GM19240 (cell line): ENCODE results near the gene DPP9.
"Not testable (repeated sequence)": the region's sequence is repeated elsewhere in the genome, so short reads cannot be mapped to it uniquely, and the experiment has no call there.

Source experiments
- DNase-seq: peaks from one replicate; pipeline ENCODE4 v3.0.0; 2011; ENCODE audit warnings: low spot score; ENCODE audit not compliant: insufficient read length

The DPP9 gene

GRCh38 chr19:4740092-4740491 is 16.4 kb upstream of the DPP9 start:
- no peak for DNase-seq

DNA sequence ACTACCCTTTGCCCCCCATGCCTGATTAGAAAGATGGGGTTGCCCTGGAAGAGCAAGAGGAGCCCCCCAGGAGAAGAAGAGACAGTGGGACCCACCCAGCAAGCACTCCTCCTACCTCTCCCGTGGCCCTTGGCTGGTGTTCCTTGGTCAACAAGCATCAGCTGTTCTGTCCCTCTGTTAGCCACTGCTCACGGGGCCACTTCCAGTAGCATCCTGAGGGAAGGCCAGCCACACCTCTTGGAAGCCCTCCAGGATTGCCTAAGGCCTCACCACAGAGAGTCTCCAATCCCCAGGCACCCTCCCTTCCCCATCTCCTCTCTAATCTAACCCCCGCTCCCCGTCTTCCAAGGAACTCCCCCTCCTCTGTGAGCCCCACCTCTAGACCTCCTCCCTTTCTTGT is 15.1 kb upstream of the DPP9 start:
- DNase-seq: no peak

DNA sequence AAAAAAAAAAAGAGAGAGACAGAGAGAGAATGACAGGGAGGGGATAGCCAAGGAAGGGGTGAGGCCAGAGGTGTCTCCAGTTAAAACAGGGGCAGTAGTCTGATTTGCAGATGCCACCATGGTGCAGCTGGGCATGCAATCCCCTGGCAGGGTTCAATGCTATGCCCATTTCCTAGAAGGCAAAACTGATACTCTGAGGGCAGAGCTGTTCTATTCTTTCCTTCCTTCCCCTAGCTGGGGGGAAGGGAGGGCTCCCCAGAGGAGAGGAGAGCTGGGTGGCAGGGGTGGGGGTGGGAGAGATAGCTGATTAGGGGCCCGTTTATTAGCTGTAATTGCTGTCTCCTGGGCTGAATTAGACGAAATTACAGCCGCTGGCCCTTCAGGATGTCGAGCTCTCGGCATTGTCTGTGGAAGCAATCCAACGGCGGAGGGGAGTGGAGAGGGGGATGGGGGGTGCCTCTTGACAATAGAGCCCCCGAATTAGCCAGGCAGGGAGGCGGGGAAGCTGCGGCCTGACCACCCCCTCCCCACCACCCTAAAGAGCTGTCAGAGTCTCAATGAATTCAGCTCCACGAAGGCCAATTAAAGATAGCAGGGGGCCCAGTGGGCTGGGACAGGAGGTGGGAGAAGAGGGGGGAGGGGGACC is 14.4 kb upstream of the DPP9 start:
- no peak for DNase-seq

- DNase-seq: no peak
These were observed 10.2 kb upstream of the DPP9 start for GRCh38 chr19:4733755-4734345.

- DNase-seq: peak; percentile 39
These were observed 9.1 kb upstream of the DPP9 start for GRCh38 chr19:4732680-4733114.

DNA sequence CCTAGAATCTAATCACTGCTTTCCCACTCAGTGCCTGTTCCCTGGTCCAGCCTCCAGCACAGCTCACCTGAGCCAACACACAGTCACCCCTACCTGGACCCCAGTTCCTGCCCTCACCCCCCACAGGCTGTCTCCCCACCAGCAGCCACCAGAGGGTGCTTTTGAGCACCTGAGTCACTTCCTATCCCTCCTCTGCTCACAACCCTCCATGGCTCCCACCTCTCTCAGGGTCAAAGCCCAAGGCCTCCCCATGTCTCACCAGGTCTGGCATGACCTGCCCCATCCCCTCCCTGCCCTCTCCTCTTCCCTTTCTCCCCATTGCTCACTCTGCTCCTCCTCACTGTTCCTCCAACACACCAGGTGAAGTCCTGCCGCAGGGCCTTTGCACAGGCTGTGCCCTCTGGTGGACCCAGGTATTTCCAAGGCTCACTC is 7.1 kb upstream of the DPP9 start:
- DNase-seq: no peak

- no peak for DNase-seq
These were observed 5.2 kb upstream of the DPP9 start for GRCh38 chr19:4728871-4729270.

DNA sequence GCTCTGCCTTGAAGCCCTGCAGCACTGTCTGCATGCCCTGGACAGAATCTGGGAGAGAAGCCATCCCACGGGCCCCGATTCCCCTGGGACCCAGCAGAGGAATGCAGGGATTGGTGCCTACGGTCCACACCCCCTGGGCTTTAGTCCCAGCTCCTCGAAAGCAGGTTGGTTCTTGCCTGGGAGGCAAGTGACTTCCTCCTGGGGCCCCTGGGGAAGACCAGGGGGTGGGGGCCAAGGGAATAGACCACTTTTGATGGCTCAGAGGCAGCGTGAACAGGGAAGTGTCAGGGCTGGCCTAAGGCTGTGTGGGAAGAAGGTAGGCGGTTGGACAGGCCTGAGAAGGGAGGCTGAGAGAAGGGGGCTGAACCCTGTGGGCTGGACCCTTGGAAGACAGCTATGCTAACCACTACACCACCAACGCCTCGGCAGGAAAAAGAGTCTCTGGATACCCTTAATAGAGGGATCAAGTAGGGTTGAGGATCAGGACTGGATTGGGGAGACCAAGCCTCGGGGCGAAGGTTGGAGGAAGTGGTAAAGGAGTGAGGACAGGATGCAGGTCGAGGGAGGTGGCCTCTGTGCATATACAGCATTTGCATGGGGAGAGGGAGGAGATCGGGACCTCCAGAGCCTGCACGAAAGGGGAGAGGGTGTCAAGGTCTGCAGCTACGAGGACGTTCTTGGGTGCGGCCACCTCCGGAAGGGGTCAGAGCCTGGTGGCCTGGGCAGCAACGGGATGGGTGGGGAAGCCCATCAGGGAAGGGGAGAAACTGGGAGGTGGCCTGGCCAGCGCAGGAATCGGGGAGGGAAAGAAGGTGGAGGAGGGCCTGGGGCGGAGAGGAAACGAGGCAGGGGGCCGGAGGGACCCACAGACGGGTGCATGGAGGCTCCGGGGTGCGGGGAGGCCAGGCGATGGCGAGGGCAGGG is 709 bp downstream of the DPP9 start:
- DNase-seq: peak; percentile 56

GRCh38 chr19:4721196-4721595 is 2.4 kb downstream of the DPP9 start:
- no peak for DNase-seq

- DNase-seq: no peak
These were observed 3.5 kb downstream of the DPP9 start for GRCh38 chr19:4720037-4720700.

DNA sequence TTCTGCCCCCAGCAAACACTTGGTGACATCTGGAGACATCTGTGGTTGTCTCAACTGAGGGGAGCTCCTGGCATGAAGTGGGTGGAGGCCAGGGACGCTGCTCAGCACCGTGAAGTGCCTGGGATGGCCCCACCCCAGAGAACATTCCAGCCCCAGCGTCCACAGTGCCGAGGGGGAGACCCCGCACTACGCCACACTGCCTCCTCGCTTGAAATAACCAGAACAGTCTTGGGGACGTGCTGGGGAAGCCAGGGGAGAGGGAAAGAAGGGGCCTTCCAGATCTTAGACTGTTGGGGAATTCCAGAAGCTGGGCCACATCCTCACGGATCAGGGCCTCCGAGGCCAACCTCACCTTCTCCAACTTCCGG is 4.2 kb downstream of the DPP9 start:
- DNase-seq: no peak

DNA sequence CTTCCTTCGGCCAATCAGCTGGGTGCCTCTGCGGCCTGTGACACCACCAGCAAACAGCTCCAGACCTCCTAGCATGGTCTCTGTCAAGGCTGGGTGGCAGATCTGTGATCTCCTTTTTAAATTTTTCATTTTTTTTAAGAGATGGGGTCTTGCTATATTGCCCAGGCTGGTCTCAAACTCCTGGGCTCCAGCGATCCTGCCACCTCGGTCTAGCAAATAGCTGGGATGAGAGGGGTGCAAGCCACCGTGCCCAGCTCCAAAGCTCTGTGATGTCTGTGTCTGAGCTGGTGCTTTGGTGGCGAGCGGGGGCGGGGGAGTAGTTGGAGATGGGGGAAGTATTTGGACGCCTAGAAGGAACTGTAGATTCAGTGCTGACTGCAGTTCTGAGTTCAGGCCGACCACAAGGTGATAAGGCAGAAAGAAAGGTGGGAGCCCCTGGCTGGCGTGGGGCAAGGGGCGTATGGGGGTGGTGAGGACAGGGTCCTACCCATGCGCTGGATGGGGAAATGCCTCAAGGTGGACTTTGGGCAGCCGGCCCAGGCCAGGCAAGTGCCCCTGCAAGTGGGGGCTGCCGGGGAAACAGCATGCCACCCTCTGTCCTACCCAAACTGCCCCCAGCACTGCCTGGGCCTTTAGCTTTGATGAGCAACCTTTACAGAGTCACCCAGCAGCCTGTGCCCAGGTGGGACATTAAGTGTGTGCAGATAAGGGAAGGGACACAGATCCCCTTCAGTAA is 5.5 kb downstream of the DPP9 start:
- DNase-seq: no peak

DNA sequence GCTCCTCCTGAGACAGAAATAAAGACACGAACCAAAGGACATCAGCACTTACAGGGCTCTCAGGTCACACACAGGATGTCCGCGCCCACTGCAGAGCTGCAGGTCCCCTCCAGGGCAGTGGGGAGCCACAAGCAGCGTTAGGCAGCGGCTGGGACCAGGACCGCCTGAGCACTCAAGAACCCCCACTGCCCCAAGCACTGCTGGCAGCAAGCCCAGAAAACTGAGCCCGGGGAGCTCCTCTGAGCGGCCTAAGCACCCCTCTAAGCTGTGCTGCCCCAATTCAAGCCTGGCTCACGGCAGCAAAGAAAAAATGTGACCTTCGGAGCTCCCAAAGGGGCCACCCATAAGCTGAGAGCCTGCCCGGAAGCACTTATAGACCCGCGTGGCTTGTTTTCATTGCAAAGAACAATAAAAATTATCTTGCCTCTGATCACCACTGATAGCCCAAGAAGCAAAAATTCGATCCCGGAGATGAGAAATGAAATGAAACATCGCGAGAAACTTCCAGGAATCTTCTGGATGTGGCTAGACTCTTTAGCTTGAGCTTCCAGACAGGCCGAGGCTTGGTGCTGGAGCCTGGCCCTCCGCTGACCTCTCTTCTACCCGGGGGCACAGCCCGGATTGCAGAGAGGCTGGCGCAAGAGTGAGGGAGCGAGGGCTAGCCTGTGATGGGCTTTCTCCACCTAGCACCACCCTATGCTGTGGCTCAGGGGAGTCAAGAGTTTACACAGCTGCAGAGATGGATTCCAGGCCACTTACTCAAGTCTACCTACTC is 6.3 kb downstream of the DPP9 start:
- no peak for DNase-seq

- DNase-seq: no peak
These were observed 8.0 kb downstream of the DPP9 start for GRCh38 chr19:4715529-4716221.

GRCh38 chr19:4715178-4715528 is 8.5 kb downstream of the DPP9 start:
- DNase-seq: not testable (repeated sequence)

- no peak for DNase-seq
These were observed 9.6 kb downstream of the DPP9 start for GRCh38 chr19:4714016-4714415.

DNA sequence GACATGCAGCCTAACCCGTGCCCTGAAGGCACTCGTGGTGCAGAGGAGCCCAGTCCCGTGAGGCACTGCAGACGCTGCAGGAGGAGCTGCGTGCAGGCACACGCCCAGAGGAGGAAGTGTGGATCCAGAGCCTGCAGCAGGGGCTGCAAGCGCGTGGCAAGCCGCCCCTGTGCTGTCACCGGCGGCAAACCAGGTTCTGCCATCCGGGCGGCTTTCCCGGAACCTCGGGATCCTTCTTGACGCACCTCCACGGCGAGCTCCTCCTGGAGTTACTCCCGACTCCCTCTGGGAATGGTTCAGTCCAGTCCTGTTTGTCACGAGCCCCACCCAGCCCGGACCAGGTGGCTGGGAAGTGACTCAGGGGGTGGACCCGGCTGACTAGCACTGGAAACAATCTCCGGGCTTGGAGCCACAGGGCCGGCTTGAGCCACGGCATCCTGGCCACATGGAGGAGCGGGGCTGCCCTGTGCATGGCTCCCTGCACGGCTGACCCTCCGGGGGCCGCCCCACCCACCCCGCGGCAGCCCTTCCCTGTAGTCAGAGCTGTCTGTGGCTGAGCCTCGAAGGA is 10.2 kb downstream of the DPP9 start:
- DNase-seq: no peak

- no peak for DNase-seq
These were observed 10.9 kb downstream of the DPP9 start for GRCh38 chr19:4712771-4713170.

DNA sequence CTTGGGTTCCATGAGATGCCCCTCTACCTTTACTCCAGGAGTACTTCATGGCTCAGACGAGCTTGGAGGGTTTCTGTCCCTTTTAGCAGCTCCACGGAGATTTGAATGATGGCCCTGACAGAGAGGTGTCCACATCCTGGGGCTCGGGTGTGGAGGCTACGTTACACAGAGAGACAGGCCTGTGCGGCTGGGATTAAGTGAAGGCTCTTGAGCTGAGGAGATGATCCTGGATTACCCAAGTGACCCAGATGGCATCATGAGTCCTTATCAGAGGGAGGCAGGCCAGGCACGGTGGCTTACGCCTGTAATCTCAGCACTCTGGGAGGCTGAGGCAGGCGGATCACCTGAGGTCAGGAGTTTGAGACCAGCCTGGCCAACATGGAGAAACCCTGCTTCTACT is 12.4 kb downstream of the DPP9 start:
- DNase-seq: no peak

- no peak for DNase-seq
These were observed 13.4 kb downstream of the DPP9 start for GRCh38 chr19:4710281-4710600.
